ENCODE data around the gene NEK6.

NEK6 gene

DNA sequence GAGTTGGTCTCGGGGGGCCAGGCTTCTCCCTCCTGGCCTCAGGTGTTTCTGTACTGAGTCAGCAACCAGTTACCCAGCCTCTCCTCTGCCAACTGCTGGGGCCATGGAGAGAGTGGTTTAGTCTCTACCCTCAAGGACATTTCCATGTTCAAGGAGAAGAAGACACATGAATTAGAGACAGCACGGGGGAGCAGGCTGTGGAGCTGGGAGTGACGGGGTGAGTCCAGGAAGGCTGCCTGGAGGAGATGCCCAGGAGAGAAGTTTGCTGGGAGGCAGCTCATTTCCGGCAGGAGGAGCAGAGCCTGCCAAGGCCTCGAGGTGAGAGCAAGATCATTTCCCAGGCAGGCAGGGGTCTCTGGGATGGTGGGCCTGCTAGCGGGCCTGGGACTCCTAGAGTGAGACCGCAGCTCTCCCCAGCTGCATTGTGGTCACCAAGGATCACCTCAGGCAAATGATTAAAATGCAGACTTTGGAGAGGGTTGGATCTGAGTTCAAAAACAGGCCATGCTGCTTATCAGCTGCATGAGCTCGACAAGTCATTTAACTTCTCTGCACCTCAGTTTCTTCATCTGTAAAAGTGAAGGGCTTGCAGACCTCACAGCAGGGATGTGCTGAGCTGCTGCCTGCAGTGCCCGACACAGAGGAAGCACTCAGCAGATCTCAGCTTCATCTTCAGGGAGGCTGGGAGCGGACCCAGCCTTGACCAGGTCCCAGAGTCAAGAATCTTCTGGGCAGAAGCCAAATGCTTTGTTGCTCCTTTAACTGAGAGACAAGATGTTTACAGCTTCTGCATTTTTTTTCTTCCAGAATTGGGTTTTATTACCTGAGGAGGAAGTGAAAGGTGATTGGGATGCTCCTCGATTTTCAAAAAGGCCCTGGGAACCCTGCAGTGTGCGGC is 35.2 kb downstream of the NEK6 start:
- TF ChIP-seq, protein P1, sequence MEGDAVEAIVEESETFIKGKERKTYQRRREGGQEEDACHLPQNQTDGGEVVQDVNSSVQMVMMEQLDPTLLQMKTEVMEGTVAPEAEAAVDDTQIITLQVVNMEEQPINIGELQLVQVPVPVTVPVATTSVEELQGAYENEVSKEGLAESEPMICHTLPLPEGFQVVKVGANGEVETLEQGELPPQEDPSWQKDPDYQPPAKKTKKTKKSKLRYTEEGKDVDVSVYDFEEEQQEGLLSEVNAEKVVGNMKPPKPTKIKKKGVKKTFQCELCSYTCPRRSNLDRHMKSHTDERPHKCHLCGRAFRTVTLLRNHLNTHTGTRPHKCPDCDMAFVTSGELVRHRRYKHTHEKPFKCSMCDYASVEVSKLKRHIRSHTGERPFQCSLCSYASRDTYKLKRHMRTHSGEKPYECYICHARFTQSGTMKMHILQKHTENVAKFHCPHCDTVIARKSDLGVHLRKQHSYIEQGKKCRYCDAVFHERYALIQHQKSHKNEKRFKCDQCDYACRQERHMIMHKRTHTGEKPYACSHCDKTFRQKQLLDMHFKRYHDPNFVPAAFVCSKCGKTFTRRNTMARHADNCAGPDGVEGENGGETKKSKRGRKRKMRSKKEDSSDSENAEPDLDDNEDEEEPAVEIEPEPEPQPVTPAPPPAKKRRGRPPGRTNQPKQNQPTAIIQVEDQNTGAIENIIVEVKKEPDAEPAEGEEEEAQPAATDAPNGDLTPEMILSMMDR (IDR thresholded peaks at IDR 0.05) = no peak
- Histone ChIP-seq H3K4me1 (ENCODE audit: control insufficient read depth in 1 of 2, insufficient read depth in 1 of 2, low read depth in 1 of 2, low read length in 1 of 2) (peaks cover 34 to 60% of the 10 kb centered on the region in 2 experiments), H3K9me3 (no peaks in the 10 kb centered on the region), H3K27ac (peak overlapping the region; percentile 60), H3K36me3 (peaks cover 60% of the 10 kb centered on the region), H3K4me3 (ENCODE audit: low read depth in 1 of 2, low read length in 1 of 2) (no peak overlapping the region), H3K27me3 (no peaks in the 10 kb centered on the region)

GRCh38 chr9:124293718-124294506 is 36.2 kb downstream of the NEK6 start:
- Histone ChIP-seq H3K4me3 (ENCODE audit: low read depth in 1 of 2, low read length in 1 of 2) (no peak overlapping the region), H3K4me1 (ENCODE audit: control insufficient read depth in 1 of 2, insufficient read depth in 1 of 2, low read depth in 1 of 2, low read length in 1 of 2) (peaks cover 34 to 64% of the 10 kb centered on the region in 2 experiments), H3K36me3 (peaks cover 57% of the 10 kb centered on the region), H3K27me3 (no peaks in the 10 kb centered on the region), H3K27ac (peak overlapping the region; percentile 60), H3K9me3 (no peaks in the 10 kb centered on the region)
- TF ChIP-seq, protein P1 (IDR thresholded peaks at IDR 0.05) = no peak

DNA sequence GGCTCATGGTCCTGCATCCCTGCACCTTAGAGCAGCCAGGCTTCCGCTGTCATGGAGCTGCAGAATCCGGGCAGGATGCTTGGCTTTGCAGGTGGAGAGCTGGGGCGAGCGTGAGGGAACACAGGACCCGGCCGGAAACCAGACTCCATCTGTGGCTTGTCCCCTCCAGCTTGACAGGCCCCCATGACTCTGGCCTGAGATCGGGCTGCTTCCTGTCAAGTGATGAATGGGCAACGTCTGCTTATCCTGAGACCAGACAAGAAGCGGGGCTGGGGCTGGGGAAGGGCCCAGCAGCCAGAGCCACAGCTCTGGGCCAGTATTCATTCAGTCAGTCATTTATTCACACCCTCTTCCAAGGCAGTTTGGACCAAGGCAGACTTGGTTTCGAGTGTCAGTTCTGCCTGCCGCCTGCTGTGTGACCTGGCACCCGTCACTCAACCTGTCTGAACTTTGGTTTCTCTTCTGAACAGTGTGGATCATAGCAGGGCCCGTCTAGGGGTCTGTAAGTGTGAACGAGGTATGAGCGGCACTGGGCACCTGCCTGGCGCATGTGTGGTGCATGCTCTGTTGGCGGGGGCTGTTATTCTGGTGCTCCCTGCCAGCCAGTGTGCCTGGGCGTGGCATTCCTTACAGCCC is 37.5 kb downstream of the NEK6 start:
- no peaks in the 10 kb centered on the region for H3K27me3 ChIP-seq
- H3K9me3 ChIP-seq = no peaks in the 10 kb centered on the region
- H3K4me1 ChIP-seq (ENCODE audit: control insufficient read depth in 1 of 2, insufficient read depth in 1 of 2, low read depth in 1 of 2, low read length in 1 of 2) = peaks cover 23 to 62% of the 10 kb centered on the region in 2 experiments
- no peak overlapping the region for H3K4me3 ChIP-seq (ENCODE audit: low read depth in 1 of 2, low read length in 1 of 2)
- TF ChIP-seq, protein P1 (IDR thresholded peaks at IDR 0.05) = no peak
- peaks cover 45% of the 10 kb centered on the region for H3K36me3 ChIP-seq
- H3K27ac ChIP-seq = peak overlapping the region; percentile 17

- TF ChIP-seq, protein P1 (IDR thresholded peaks at IDR 0.05) = no peak
- H3K36me3 ChIP-seq = peaks cover 50% of the 10 kb centered on the region
- H3K27ac ChIP-seq = peak overlapping the region; percentile 8
- H3K27me3 ChIP-seq = no peaks in the 10 kb centered on the region
- no peak overlapping the region for H3K4me3 ChIP-seq (ENCODE audit: low read depth in 1 of 2, low read length in 1 of 2)
- no peaks in the 10 kb centered on the region for H3K9me3 ChIP-seq
- peaks cover 15 to 53% of the 10 kb centered on the region in 2 experiments for H3K4me1 ChIP-seq (ENCODE audit: control insufficient read depth in 1 of 2, insufficient read depth in 1 of 2, low read depth in 1 of 2, low read length in 1 of 2)
Observed at GRCh38 chr9:124296094-124296493, 38.3 kb downstream of the NEK6 start.

DNA sequence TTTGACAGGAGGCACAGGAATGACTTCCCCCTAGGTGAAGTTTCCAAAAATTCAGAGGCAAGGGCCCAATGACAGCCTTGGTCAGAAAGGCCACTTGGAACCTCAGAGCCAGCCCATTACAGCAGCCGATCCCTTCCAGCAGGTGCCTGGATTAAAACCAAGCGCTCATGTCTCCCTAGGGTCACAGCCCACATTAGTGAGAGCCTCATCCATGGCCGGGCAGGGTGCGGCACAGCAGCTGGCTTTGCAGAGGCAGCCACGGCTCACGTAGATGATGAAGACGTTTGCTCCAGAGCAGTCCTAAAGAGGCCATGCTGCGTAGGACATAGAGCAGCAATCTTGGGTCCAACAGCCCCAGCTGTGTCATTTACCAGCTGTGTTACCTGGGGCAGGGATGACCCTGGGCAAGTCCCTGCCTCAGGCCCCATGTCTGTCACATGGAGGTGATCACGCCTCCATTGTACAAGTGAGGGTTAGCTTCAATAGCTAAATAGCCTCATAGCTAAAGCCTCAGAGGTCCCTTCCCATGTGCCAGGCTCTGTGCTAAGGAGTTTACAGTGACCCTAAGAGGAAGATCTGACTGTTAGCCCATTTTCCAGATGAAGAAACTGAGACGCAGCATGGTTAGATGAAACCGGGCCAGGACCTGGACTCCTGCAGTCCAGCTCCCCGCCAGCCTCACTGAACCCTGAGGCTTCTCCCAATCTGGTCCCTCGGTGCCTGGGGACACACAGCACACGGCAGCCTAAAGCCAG is 39.2 kb downstream of the NEK6 start:
- TF ChIP-seq, protein P1 (IDR thresholded peaks at IDR 0.05) = no peak
- peaks cover 56% of the 10 kb centered on the region for H3K36me3 ChIP-seq
- H3K4me3 ChIP-seq (ENCODE audit: low read depth in 1 of 2, low read length in 1 of 2) = no peak overlapping the region
- peaks cover 6 to 45% of the 10 kb centered on the region in 2 experiments for H3K4me1 ChIP-seq (ENCODE audit: control insufficient read depth in 1 of 2, insufficient read depth in 1 of 2, low read depth in 1 of 2, low read length in 1 of 2)
- no peaks in the 10 kb centered on the region for H3K9me3 ChIP-seq
- no peaks in the 10 kb centered on the region for H3K27me3 ChIP-seq
- no peak overlapping the region for H3K27ac ChIP-seq

Data from neutrophil (primary cell).